Spleen (tissue), 11 donors: ENCODE measurements around the gene ABCG4. TPM values are rescaled to one million over a fixed set of nuclear protein-coding genes. Genes with fewer than 3 reads are reported as not detected.

Experiments
- DNase-seq: peaks from one replicate; pipeline ENCODE4 v3.0.0-alpha.2; 2020
- H3K27ac ChIP-seq, 8 donors: fragments of 200-600 bp; sonication (generic) in 7 of 8; 1 replicate in 4 of 8; 2 replicates in 4 of 8; pipeline versions ENCODE4 v1.5.0 to v1.8.0; 2016 to 2021; ENCODE audit warnings: inconsistent platforms in 4 of 8, mild to moderate bottlenecking in 4 of 8, moderate library complexity in 1 of 8
- H3K27me3 ChIP-seq, 7 donors: fragments of 200-600 bp; sonication (generic) in 6 of 7; replicated peaks in 1 of 7; 1 replicate in 4 of 7; 2 replicates in 3 of 7; pipeline versions ENCODE4 v1.5.0 to v1.8.0; 2016 to 2021; ENCODE audit warnings: inconsistent platforms in 3 of 7, mild to moderate bottlenecking in 1 of 7
- H3K36me3 ChIP-seq, 6 donors: fragments of 200-600 bp; sonication (generic) in 5 of 6; 1 replicate in 4 of 6; 2 replicates in 2 of 6; pipeline versions ENCODE4 v1.5.0 to v1.8.0; 2016 to 2021; ENCODE audit warnings: inconsistent platforms in 2 of 6
- H3K4me1 ChIP-seq, 6 donors: fragments of 200-600 bp; sonication (generic) in 5 of 6; 1 replicate in 3 of 6; 2 replicates in 3 of 6; pipeline versions ENCODE4 v1.5.0 to v1.8.0; 2016 to 2021; ENCODE audit warnings: inconsistent platforms in 3 of 6
- H3K4me3 ChIP-seq, 8 donors: fragments of 200-600 bp; sonication (generic) in 7 of 8; 1 replicate in 4 of 8; 2 replicates in 4 of 8; pipeline versions ENCODE4 v1.5.0 to v1.8.0; 2016 to 2021; ENCODE audit warnings: inconsistent platforms in 4 of 8, mild to moderate bottlenecking in 4 of 8, moderate library complexity in 2 of 8
- H3K9me3 ChIP-seq, 8 donors: fragments of 200-600 bp; sonication (generic) in 7 of 8; 1 replicate in 4 of 8; 2 replicates in 4 of 8; pipeline versions ENCODE4 v1.5.0 to v1.8.0; 2016 to 2021; ENCODE audit warnings: inconsistent platforms in 4 of 8
- CTCF ChIP-seq, 11 experiments: fragments of 200-600 bp in 7 of 11; fragments of 450-650 bp in 4 of 11; sonication (generic) in 4 of 11; IDR thresholded peaks in 8 of 11; conservative IDR thresholded peaks in 3 of 11; 1 replicate in 7 of 11; 2 replicates in 4 of 11; pipeline versions ENCODE4 v1.4.0 to v1.8.0; 2016 to 2021; ENCODE audit warnings: antibody characterized with exemption in 11 of 11, inconsistent platforms in 4 of 11, mild to moderate bottlenecking in 1 of 11
- POLR2A ChIP-seq, 3 donors: fragments of 450-650 bp; IDR thresholded peaks; one replicate each; pipeline ENCODE4 v1.5.1; 2017; ENCODE audit warnings: antibody characterized with exemption in 3 of 3, mild to moderate bottlenecking in 1 of 3
- POLR2AphosphoS5 ChIP-seq, 3 donors: sonication (generic); formaldehyde crosslinking; IDR thresholded peaks; one replicate each; pipeline ENCODE4 v1.5.1; 2017; ENCODE audit warnings: antibody characterized with exemption in 3 of 3
- WGBS, 5 donors: extraction: QIAGEN DNeasy Blood & Tissue Kit in 3 of 5; methylation state at CpG; one replicate each; pipeline versions ENCODE4 v1.1.5 to v1.1.7; 2013 to 2018; 5-methylcytosine and 5-hydroxymethylcytosine counted together
- intact Hi-C: fragments of 100-400 bp; cut with DNase I; formaldehyde crosslinking; loops from one replicate; pipeline ENCODE4 v1.15.0; 2023; ENCODE audit warnings: low total_unique reads
- polyA plus RNA-seq, 3 donors: library from polyadenylated mRNA; stranded (reverse); fragments of 200-250 nt; gene quantifications; one replicate each; pipeline ENCODE4 v1.2.1, GENCODE V29; 2013
- total RNA-seq, 7 donors: library from RNA; depleted of rRNA in 3 of 7; stranded (reverse); fragments of >200 nt in 3 of 7; fragmentation: NEBNext Ultra II Directional in 4 of 7; extraction: Animal tissue kit (Norgen Biotek cat#: 25700) in 4 of 7; gene quantifications; one replicate each; pipeline versions ENCODE4 v1.1.0 to v1.2.1, GENCODE V29; 2016 to 2021
- donor health status: healthy with polysubstance abuse.
- donor health status: DM: no; HTN: no; CAD: no; lungs with moderate emphysema.
- donor health status: DM: no; HTN: no; CAD: no.
- donor health status: Bipolar disorder and iron deficiency.
- donor health status: healthy.
- donor health status: DM: no; HTN: no; CAD: no.
- donor health status: DM: yes; HTN: yes; CAD: no.

ABCG4 gene
- total and polyA plus RNA-seq, 10 donors = 0.03 to 0.32 (median 0.20) TPM; not detected in 4

- intact Hi-C loops = no loop called here
- 78 to 94% (median 86%) methylated on average over 9 to 10 of the region's 10 CpGs for WGBS, 5 donors
- H3K36me3 ChIP-seq = peaks cover 0 to 61% (median 41%) of the 10 kb centered on the region in 6 donors
- DNase-seq = no peak
- no peaks in the 10 kb centered on the region for H3K9me3 ChIP-seq
- no peak overlapping the region for H3K27ac ChIP-seq
- no peak overlapping the region for H3K4me3 ChIP-seq
- peaks cover 19 to 72% (median 47%) of the 10 kb centered on the region in 6 donors for H3K4me1 ChIP-seq
- no peak for TF ChIP-seq POLR2A (IDR thresholded peaks at IDR 0.05)
- TF ChIP-seq POLR2AphosphoS5 (IDR thresholded peaks at IDR 0.05) = no peak
- TF ChIP-seq CTCF (IDR thresholded peaks at IDR 0.05 in 8 of 11, conservative IDR thresholded peaks at IDR 0.05 in 3 of 11) = no peak
- no peaks in the 10 kb centered on the region for H3K27me3 ChIP-seq
These were observed 38.4 kb upstream of the ABCG4 start for GRCh38 chr11:119110439-119110838.

GRCh38 chr11:119111361-119111925 is 37.4 kb upstream of the ABCG4 start:
- H3K27me3 ChIP-seq = no peaks in the 10 kb centered on the region
- DNase-seq = no peak
- intact Hi-C loops = no loop called here
- 90 to 97% (median 94%) methylated on average over 11 of the region's 11 CpGs for WGBS, 5 donors
- no peak overlapping the region for H3K4me3 ChIP-seq
- H3K27ac ChIP-seq = no peak overlapping the region
- peaks cover 16 to 73% (median 44%) of the 10 kb centered on the region in 6 donors for H3K4me1 ChIP-seq
- peaks cover 0 to 71% (median 44%) of the 10 kb centered on the region in 6 donors for H3K36me3 ChIP-seq
- no peak for TF ChIP-seq CTCF (IDR thresholded peaks at IDR 0.05 in 8 of 11, conservative IDR thresholded peaks at IDR 0.05 in 3 of 11)
- TF ChIP-seq POLR2AphosphoS5 (IDR thresholded peaks at IDR 0.05) = no peak
- no peak for TF ChIP-seq POLR2A (IDR thresholded peaks at IDR 0.05)
- H3K9me3 ChIP-seq = no peaks in the 10 kb centered on the region

GRCh38 chr11:119112314-119113020 is 36.4 kb upstream of the ABCG4 start:
- no peak for TF ChIP-seq POLR2A (IDR thresholded peaks at IDR 0.05)
- TF ChIP-seq POLR2AphosphoS5 (IDR thresholded peaks at IDR 0.05) = no peak
- no peak for TF ChIP-seq CTCF (IDR thresholded peaks at IDR 0.05 in 8 of 11, conservative IDR thresholded peaks at IDR 0.05 in 3 of 11)
- intact Hi-C loops = no loop called here
- H3K27me3 ChIP-seq = no peaks in the 10 kb centered on the region
- WGBS, 5 donors = 87 to 94% (median 92%) methylated on average over 8 to 12 of the region's 12 CpGs
- no peak overlapping the region for H3K4me3 ChIP-seq
- H3K36me3 ChIP-seq = peaks cover 0 to 81% (median 46%) of the 10 kb centered on the region in 6 donors
- DNase-seq = no peak
- H3K9me3 ChIP-seq = no peaks in the 10 kb centered on the region
- H3K27ac ChIP-seq = no peak overlapping the region
- H3K4me1 ChIP-seq = peaks cover 14 to 75% (median 44%) of the 10 kb centered on the region in 6 donors

GRCh38 chr11:119113716-119114115 is 35.1 kb upstream of the ABCG4 start:
- H3K27me3 ChIP-seq = no peaks in the 10 kb centered on the region
- peaks cover 0 to 84% (median 46%) of the 10 kb centered on the region in 6 donors for H3K36me3 ChIP-seq
- DNase-seq = no peak
- TF ChIP-seq POLR2AphosphoS5 (IDR thresholded peaks at IDR 0.05) (no peak), CTCF (IDR thresholded peaks at IDR 0.05 in 8 of 11, conservative IDR thresholded peaks at IDR 0.05 in 3 of 11) (no peak), POLR2A (IDR thresholded peaks at IDR 0.05) (no peak)
- intact Hi-C loops = no loop called here
- H3K4me3 ChIP-seq = no peak overlapping the region
- 92 to 98% (median 95%) methylated on average over 9 of the region's 9 CpGs for WGBS, 5 donors
- peaks cover 8 to 66% (median 35%) of the 10 kb centered on the region in 6 donors for H3K4me1 ChIP-seq
- H3K9me3 ChIP-seq = no peaks in the 10 kb centered on the region
- H3K27ac ChIP-seq = peak overlapping the region in 2 of 8 donors; percentile 84 to 90
